Measurements from ENCODE around the gene UBIAD1. TPM values are rescaled to one million over a fixed set of nuclear protein-coding genes. Genes with fewer than 3 reads are reported as not detected.

Gene UBIAD1
- total and polyA plus RNA-seq, 9 of the 15 experiments (the other 6 are each of a cell fraction or from before 2014, with no cell fraction given), result 6.2 to 34.3 (median 22.3) TPM

- TF ChIP-seq SOX6 (IDR thresholded peaks at IDR 0.05), result no peak; the same call in 1 of the 2 replicates
- peak; percentile 81 for TF ChIP-seq CXXC5 (CRISPR knock-in tag; IDR thresholded peaks at IDR 0.05)
- no peak for TF ChIP-seq ARID2 (IDR thresholded peaks at IDR 0.05)
- peak; percentile 75 for TF ChIP-seq XRCC5 (IDR thresholded peaks at IDR 0.05; ENCODE audit: low read depth, low read length)
- 0 out of 2 replicates have a peak, but pooled peaks have one; percentile 13 for TF ChIP-seq DEAF1 (CRISPR knock-in tag; IDR thresholded peaks at IDR 0.05)
- TF ChIP-seq IFI16 (CRISPR knock-in tag; IDR thresholded peaks at IDR 0.05), result no peak
- TF ChIP-seq RFX5 (IDR thresholded peaks at IDR 0.05; ENCODE audit: low read depth, low read length), result no peak
- TF ChIP-seq ZNF224 (CRISPR knock-in tag; IDR thresholded peaks at IDR 0.05), result no peak
- TF ChIP-seq E2F8 (IDR thresholded peaks at IDR 0.05; ENCODE audit: low read depth, partially characterized antibody), result peak; percentile 96
- TF ChIP-seq E2F4 (CRISPR knock-in tag; IDR thresholded peaks at IDR 0.05; ENCODE audit: low read depth), result no peak; the same call in 1 of the 2 replicates
- TF ChIP-seq EGR1 (conservative IDR thresholded peaks at IDR 0.05), result no peak
- no peak for TF ChIP-seq ZNF717 (CRISPR knock-in tag; IDR thresholded peaks at IDR 0.05)
- TF ChIP-seq JUN (IDR thresholded peaks at IDR 0.05; ENCODE audit: borderline replicate concordance, low read depth, low read length), result peak; percentile 70; the same call in 1 of the 2 replicates
- no peak for TF ChIP-seq JUN (CRISPR knock-in tag; IDR thresholded peaks at IDR 0.05; ENCODE audit: borderline replicate concordance)
- no peak for TF ChIP-seq MCM5 (IDR thresholded peaks at IDR 0.05; ENCODE audit: low read depth)
- TF ChIP-seq ZC3H11A (IDR thresholded peaks at IDR 0.05; ENCODE audit: low read depth, low read length), result peak; percentile 71; the same call in 1 of the 2 replicates
- TF ChIP-seq ZNF253 (CRISPR knock-in tag; conservative IDR thresholded peaks at IDR 0.05), result no peak
- peak; percentile 92 for TF ChIP-seq PBX2 (CRISPR knock-in tag; IDR thresholded peaks at IDR 0.05; ENCODE audit: low read depth)
- TF ChIP-seq PBX2 (tag; conservative IDR thresholded peaks at IDR 0.05; ENCODE audit: low read depth), result peak; percentile 100
- no peak for TF ChIP-seq RBM17 (IDR thresholded peaks at IDR 0.05; ENCODE audit: borderline replicate concordance, low read depth, low read length)
Measured at GRCh38 chr1:11262171-11263049, 10.6 kb upstream of the UBIAD1 start, which contains the start of gene MTOR (continued).
